Heart left ventricle (tissue), 16 donors: Measurements from ENCODE around the gene KCNK7. TPM values are rescaled to one million over a fixed set of nuclear protein-coding genes. Genes with fewer than 3 reads are reported as not detected.

ENCODE experiments used
- ATAC-seq, 4 donors: fragments of 200-7000 bp; cut with Tn5 transposase; one replicate each; pipeline ENCODE4 v1.9.1; 2020 to 2022; ENCODE audit warnings: moderate library complexity in 4 of 4, mild to moderate bottlenecking in 3 of 4, moderate number of reproducible peaks in 1 of 4
- DNase-seq, 5 donors: peaks; one replicate each; pipeline ENCODE4 v3.0.0-alpha.2; 2020
- H3K27ac ChIP-seq, 12 donors: fragments of 200-600 bp; sonication (generic) in 4 of 12; one replicate each; pipeline versions ENCODE4 v1.5.0 to v1.8.0; 2016 to 2022; ENCODE audit warnings: mild to moderate bottlenecking in 2 of 12
- H3K27me3 ChIP-seq, 9 donors: fragments of 200-600 bp; sonication (generic) in 2 of 9; one replicate each; pipeline versions ENCODE4 v1.5.1 to v1.8.0; 2016 to 2022; ENCODE audit warnings: mild to moderate bottlenecking in 3 of 9
- H3K36me3 ChIP-seq, 9 donors: fragments of 200-600 bp; sonication (generic) in 2 of 9; one replicate each; pipeline versions ENCODE4 v1.5.0 to v1.8.0; 2018 to 2022; ENCODE audit warnings: mild to moderate bottlenecking in 2 of 9
- H3K4me1 ChIP-seq, 12 donors: fragments of 200-600 bp; sonication (generic) in 4 of 12; one replicate each; pipeline versions ENCODE4 v1.5.0 to v1.8.0; 2016 to 2022; ENCODE audit warnings: mild to moderate bottlenecking in 3 of 12
- H3K4me3 ChIP-seq, 12 donors: fragments of 200-600 bp; sonication (generic) in 4 of 12; one replicate each; pipeline versions ENCODE4 v1.5.0 to v1.8.0; 2017 to 2022; ENCODE audit warnings: mild to moderate bottlenecking in 9 of 12, moderate library complexity in 4 of 12
- H3K9me3 ChIP-seq, 12 donors: fragments of 200-600 bp; sonication (generic) in 4 of 12; one replicate each; pipeline versions ENCODE4 v1.5.0 to v1.8.0; 2016 to 2022; ENCODE audit warnings: mild to moderate bottlenecking in 1 of 12
- POLR2A ChIP-seq, 2 donors: fragments of 450-650 bp; IDR thresholded peaks; one replicate each; pipeline ENCODE4 v1.6.1; 2017; ENCODE audit warnings: antibody characterized with exemption in 2 of 2, mild to moderate bottlenecking in 2 of 2, moderate library complexity in 2 of 2
- WGBS, 4 donors: extraction: QIAGEN DNeasy Blood & Tissue Kit in 2 of 4; methylation state at CpG; one replicate each; pipeline versions ENCODE4 v1.1.5 to v1.1.7; 2013 to 2018; 5-methylcytosine and 5-hydroxymethylcytosine counted together
- intact Hi-C, 10 donors: fragments of 100-400 bp; cut with DNase I; formaldehyde crosslinking; loops; one replicate each; pipeline versions ENCODE4 v1.11.1 to v1.14.2; 2022
- polyA plus RNA-seq, 2 donors: library from polyadenylated mRNA; stranded (reverse); fragments of 200-250 nt; gene quantifications; one replicate each; pipeline ENCODE4 v1.2.3, GENCODE V29; 2013
- total RNA-seq, 9 donors: library from RNA; depleted of rRNA in 2 of 9; stranded (reverse); fragments of >200 nt in 2 of 9; fragmentation: NEBNext Ultra II Directional in 3 of 9; extraction: Animal tissue kit (Norgen Biotek cat#: 25700) in 3 of 9; gene quantifications; one replicate each; pipeline versions ENCODE4 v1.1.0 to v1.2.4, GENCODE V29; 2016 to 2023
- TF ChIP-seq, protein P1 (sequence below), 12 donors: fragments of 200-600 bp; sonication (generic) in 4 of 12; IDR thresholded peaks; one replicate each; pipeline versions ENCODE4 v1.5.0 to v1.8.0; 2018 to 2022; ENCODE audit warnings: antibody characterized with exemption in 12 of 12, mild to moderate bottlenecking in 5 of 12
- donor health status: ischemic (EF 13 %, LVEDD 7.1; RV severe dilation, severe dysfunction).
- donor health status: healthy with polysubstance abuse.
- donor health status: DM: no; HTN: yes; CAD: no.
- donor health status: DM: no; HTN: no; CAD: no.
- donor health status: ischemic (EF 25% LVEDD 6.9; RV normal size, moderate dysfunction).
- donor health status: ischemic (EF 25% LVEDD 5.7; RV mildly dilated, moderate dysfunction).
- donor health status: healthy.
- donor health status: DM: yes; HTN: yes; CAD: no.
- donor health status: ischemic (EF 35%, LVEDD 5.7; RV mildly dilated, moderate dysfunction).
- donor health status: nonischemic (EF 11% LVEDD 7.7; RV severe dilation, severe dysfunction).
- donor health status: DM: yes; HTN: yes; CAD: no.
- donor health status: PGD.
- donor health status: ischemic (EF 29% LVEDD 5.4; RV normal size, mild dysfunction).
- donor health status: nonischemic (EF 23%, LVEDD 6.1; RV moderate dilation, normal function).

Gene KCNK7
- total and polyA plus RNA-seq, 11 donors: 0.18 to 1.6 (median 0.42) TPM; not detected in 2

DNA sequence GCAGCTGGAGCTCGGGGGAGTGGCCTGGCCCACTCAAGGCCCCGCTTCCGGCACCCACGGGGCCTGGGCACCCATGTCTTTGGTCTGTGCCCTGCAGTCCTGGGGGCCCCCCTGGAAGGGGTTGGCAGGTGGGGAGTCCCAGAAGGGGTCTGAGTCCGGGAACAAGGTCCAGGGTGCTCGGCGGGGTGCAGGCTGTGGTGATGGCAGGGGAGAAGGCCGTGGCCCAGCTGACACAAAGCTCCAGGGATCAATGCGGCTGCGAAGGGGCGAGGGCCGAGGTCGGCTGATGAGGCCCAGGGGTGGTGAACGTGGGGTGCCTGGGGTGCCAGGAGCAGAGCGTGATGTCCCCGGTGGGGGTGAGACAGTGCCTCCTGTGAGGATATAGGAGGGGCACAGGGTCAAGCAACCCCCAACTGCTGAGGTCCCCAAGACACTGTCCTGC is 2.7 kb upstream of the KCNK7 start:
- peaks cover 0 to 29% (median 14%) of the 10 kb centered on the region in 12 donors for H3K4me1 ChIP-seq
- peaks cover 2 to 67% (median 58%) of the 10 kb centered on the region in 9 donors for H3K36me3 ChIP-seq
- H3K27me3 ChIP-seq: no peaks in the 10 kb centered on the region
- 89 to 94% (median 91%) methylated on average over 13 to 16 of the region's 16 CpGs for WGBS, 4 donors
- intact Hi-C loops: loop anchor here in 3 of 10 donors (5.0 to 10.0 kb wide), 3 partner anchors 53 to 223 kb away; no protein-coding TSS in a partner anchor
- no peaks in the 10 kb centered on the region for H3K9me3 ChIP-seq
- DNase-seq: no peak
- no peak overlapping the region for H3K4me3 ChIP-seq
- no peak overlapping the region for H3K27ac ChIP-seq
- ATAC-seq: no peak
- TF ChIP-seq, protein P1, sequence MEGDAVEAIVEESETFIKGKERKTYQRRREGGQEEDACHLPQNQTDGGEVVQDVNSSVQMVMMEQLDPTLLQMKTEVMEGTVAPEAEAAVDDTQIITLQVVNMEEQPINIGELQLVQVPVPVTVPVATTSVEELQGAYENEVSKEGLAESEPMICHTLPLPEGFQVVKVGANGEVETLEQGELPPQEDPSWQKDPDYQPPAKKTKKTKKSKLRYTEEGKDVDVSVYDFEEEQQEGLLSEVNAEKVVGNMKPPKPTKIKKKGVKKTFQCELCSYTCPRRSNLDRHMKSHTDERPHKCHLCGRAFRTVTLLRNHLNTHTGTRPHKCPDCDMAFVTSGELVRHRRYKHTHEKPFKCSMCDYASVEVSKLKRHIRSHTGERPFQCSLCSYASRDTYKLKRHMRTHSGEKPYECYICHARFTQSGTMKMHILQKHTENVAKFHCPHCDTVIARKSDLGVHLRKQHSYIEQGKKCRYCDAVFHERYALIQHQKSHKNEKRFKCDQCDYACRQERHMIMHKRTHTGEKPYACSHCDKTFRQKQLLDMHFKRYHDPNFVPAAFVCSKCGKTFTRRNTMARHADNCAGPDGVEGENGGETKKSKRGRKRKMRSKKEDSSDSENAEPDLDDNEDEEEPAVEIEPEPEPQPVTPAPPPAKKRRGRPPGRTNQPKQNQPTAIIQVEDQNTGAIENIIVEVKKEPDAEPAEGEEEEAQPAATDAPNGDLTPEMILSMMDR (IDR thresholded peaks at IDR 0.05): no peak
- TF ChIP-seq POLR2A (IDR thresholded peaks at IDR 0.05): no peak

- H3K36me3 ChIP-seq: peaks cover 2 to 69% (median 52%) of the 10 kb centered on the region in 9 donors
- H3K9me3 ChIP-seq: no peaks in the 10 kb centered on the region
- no peak overlapping the region for H3K27ac ChIP-seq
- intact Hi-C loops: loop anchor here in 3 of 10 donors (5.0 to 10.0 kb wide), 3 partner anchors 52 to 222 kb away; no protein-coding TSS in a partner anchor
- WGBS, 4 donors: 70 to 86% (median 79%) methylated on average over 6 of the region's 6 CpGs
- no peak overlapping the region for H3K4me3 ChIP-seq
- no peak for ATAC-seq
- peaks cover 0 to 34% (median 21%) of the 10 kb centered on the region in 12 donors for H3K4me1 ChIP-seq
- TF ChIP-seq POLR2A (IDR thresholded peaks at IDR 0.05): no peak
- TF ChIP-seq, protein P1 (IDR thresholded peaks at IDR 0.05): no peak
- no peak for DNase-seq
- H3K27me3 ChIP-seq: no peaks in the 10 kb centered on the region
Observed at GRCh38 chr11:65596520-65596919, 920 bp upstream of the KCNK7 start.

DNA sequence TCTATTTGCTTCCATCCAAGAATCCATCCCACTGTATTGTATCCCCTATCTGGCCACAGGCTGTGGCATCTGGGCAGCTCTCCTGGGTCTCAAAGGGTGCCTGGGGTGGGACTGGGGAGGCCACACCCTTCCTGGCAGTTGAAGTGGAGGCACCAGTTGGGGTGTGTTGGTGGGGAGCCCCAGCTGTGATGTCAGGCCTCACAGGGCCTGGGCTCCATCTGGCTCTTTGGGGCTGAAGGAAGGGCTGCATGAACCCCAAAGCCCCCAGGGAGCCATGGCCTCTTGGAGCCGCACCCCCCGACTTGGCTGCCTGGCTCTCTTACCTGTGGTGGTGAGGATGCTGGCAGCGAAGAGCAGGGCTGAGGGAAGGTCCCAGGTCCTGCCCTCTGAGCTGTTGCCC is 469 bp downstream of the KCNK7 start:
- intact Hi-C loops: loop anchor here in 3 of 10 donors (5.0 to 10.0 kb wide), 3 partner anchors 50 to 220 kb away; no protein-coding TSS in a partner anchor
- H3K4me1 ChIP-seq: peaks cover 0 to 38% (median 24%) of the 10 kb centered on the region in 12 donors
- no peak overlapping the region for H3K4me3 ChIP-seq
- H3K27me3 ChIP-seq: no peaks in the 10 kb centered on the region
- H3K36me3 ChIP-seq: peaks cover 2 to 71% (median 57%) of the 10 kb centered on the region in 9 donors
- DNase-seq (peak in 1 of 5 donors; percentile 24), ATAC-seq (no peak)
- no peaks in the 10 kb centered on the region for H3K9me3 ChIP-seq
- no peak overlapping the region for H3K27ac ChIP-seq
- 59 to 78% (median 69%) methylated on average over 3 of the region's 3 CpGs for WGBS, 4 donors
- TF ChIP-seq, protein P1 (IDR thresholded peaks at IDR 0.05): no peak
- TF ChIP-seq POLR2A (IDR thresholded peaks at IDR 0.05): no peak

- Histone ChIP-seq H3K4me3 (no peak overlapping the region), H3K4me1 (peaks cover 0 to 50% (median 32%) of the 10 kb centered on the region in 12 donors), H3K27ac (peak overlapping the region in 5 of 12 donors; percentile 3 to 54 (median 20)), H3K36me3 (peaks cover 2 to 68% (median 45%) of the 10 kb centered on the region in 9 donors), H3K9me3 (no peaks in the 10 kb centered on the region), H3K27me3 (no peaks in the 10 kb centered on the region)
- 71 to 83% (median 78%) methylated on average over 16 to 26 of the region's 26 CpGs for WGBS, 4 donors
- ATAC-seq: peak in 3 of 4 donors; percentile 23 to 47 (median 45)
- intact Hi-C loops: loop anchor here in 3 of 10 donors (2.0 to 10.0 kb wide), 4 partner anchors 49 to 219 kb away; no protein-coding TSS in a partner anchor
- peak in 2 of 5 donors; percentile 63 to 71 for DNase-seq
- no peak for TF ChIP-seq POLR2A (IDR thresholded peaks at IDR 0.05)
- TF ChIP-seq, protein P1 (IDR thresholded peaks at IDR 0.05): peak; percentile 56 to 76 (median 66)
Observed at GRCh38 chr11:65593518-65594414, 1.8 kb downstream of the KCNK7 start.
